Endothelial cell (in vitro differentiated cells): Measurements from ENCODE around the gene PEX10. TPM values are rescaled to one million over a fixed set of nuclear protein-coding genes. Genes with fewer than 3 reads are reported as not detected.

Experiments used
- DNase-seq: peaks from one replicate; pipeline ENCODE4 v3.0.0; 2021; ENCODE audit warnings: low spot score
- H3K27ac Mint-ChIP-seq: one replicate; pipeline ENCODE4 v1.8.0; 2021; ENCODE audit warnings: mixed read lengths, inconsistent platforms; ENCODE audit not compliant: unreplicated experiment
- H3K27me3 Mint-ChIP-seq: one replicate; pipeline ENCODE4 v1.8.0; 2021; ENCODE audit warnings: mild to moderate bottlenecking, moderate library complexity, mixed read lengths, inconsistent platforms; ENCODE audit not compliant: unreplicated experiment
- H3K36me3 Mint-ChIP-seq: one replicate; pipeline ENCODE4 v1.8.0; 2021; ENCODE audit warnings: mild to moderate bottlenecking, low read depth, mixed read lengths, inconsistent platforms; ENCODE audit not compliant: unreplicated experiment
- H3K4me1 Mint-ChIP-seq: one replicate; pipeline ENCODE4 v1.8.0; 2021; ENCODE audit warnings: mild to moderate bottlenecking, mixed read lengths, inconsistent platforms; ENCODE audit not compliant: unreplicated experiment
- H3K4me3 Mint-ChIP-seq: one replicate; pipeline ENCODE4 v1.8.0; 2021; ENCODE audit warnings: mild to moderate bottlenecking, mixed read lengths, inconsistent platforms; ENCODE audit not compliant: unreplicated experiment
- H3K9me3 Mint-ChIP-seq: one replicate; pipeline ENCODE4 v1.8.0; 2021; ENCODE audit warnings: mixed read lengths, inconsistent platforms; ENCODE audit not compliant: unreplicated experiment
- total RNA-seq: library from RNA; stranded (reverse); fragmentation: NEBNext Ultra II Directional; extraction: Animal tissue kit (Norgen Biotek cat#: 25700); gene quantifications from one replicate; pipeline ENCODE4 v1.2.1, GENCODE V29; 2021; ENCODE audit not compliant: unreplicated experiment
- TF ChIP-seq, protein P1 (sequence below): fragments of 200-600 bp; sonication (generic); IDR thresholded peaks from one replicate; pipeline ENCODE4 v1.5.0; 2021; ENCODE audit warnings: antibody characterized with exemption; ENCODE audit not compliant: unreplicated experiment

Gene PEX10
- total RNA-seq, 1 donor from 2014 or later = 25.4 TPM

DNA sequence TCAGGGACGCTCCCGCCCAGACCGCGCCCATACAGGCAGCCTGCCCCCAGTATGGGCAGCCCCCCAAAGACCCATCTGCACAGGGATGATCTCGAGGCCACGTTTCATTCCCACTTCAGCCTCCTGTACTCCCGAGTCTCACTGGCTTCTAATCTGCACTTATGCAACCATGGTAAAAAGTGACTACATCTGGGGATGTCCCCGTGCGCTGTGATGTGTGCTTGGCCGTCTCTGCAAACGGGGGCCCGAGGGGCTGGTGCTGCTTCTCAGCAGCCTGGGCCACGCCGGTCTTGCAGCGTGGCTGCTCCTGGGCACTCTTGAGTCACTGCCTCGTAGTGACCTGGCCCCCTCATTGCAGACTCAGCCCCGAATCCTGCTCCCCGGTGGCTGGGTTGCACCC, 46.3 kb upstream of the PEX10 start:
- TF ChIP-seq, protein P1, sequence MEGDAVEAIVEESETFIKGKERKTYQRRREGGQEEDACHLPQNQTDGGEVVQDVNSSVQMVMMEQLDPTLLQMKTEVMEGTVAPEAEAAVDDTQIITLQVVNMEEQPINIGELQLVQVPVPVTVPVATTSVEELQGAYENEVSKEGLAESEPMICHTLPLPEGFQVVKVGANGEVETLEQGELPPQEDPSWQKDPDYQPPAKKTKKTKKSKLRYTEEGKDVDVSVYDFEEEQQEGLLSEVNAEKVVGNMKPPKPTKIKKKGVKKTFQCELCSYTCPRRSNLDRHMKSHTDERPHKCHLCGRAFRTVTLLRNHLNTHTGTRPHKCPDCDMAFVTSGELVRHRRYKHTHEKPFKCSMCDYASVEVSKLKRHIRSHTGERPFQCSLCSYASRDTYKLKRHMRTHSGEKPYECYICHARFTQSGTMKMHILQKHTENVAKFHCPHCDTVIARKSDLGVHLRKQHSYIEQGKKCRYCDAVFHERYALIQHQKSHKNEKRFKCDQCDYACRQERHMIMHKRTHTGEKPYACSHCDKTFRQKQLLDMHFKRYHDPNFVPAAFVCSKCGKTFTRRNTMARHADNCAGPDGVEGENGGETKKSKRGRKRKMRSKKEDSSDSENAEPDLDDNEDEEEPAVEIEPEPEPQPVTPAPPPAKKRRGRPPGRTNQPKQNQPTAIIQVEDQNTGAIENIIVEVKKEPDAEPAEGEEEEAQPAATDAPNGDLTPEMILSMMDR = no peak
- H3K4me3 Mint-ChIP-seq = no peak overlapping the region

DNA sequence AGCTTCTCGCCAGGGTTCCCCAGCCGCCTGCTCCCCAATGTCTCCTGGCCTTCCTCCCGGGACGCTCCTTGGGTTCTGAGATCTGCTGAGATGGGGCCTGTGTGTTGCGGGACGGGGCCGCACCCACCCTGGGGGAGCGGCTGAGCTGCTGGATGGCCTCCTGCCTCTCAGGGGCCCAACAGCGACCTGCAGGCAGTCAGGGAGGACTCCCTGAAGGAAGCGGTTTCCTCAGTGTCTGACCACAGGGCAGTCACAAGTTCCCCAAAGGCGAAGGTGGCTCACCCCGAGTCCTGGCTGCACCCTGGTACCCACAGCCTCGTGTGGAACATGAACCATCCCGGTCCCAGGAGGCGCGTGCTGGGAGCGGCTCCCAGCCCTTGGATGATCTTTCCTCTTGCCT, 45.1 kb upstream of the PEX10 start:
- H3K9me3 Mint-ChIP-seq = no peaks in the 10 kb centered on the region
- no peaks in the 10 kb centered on the region for H3K36me3 Mint-ChIP-seq
- no peaks in the 10 kb centered on the region for H3K4me1 Mint-ChIP-seq
- no peak overlapping the region for H3K27ac Mint-ChIP-seq
- TF ChIP-seq, protein P1 = no peak
- H3K4me3 Mint-ChIP-seq = no peak overlapping the region
- no peak for DNase-seq
- H3K27me3 Mint-ChIP-seq = peaks cover 4% of the 10 kb centered on the region

More for the DNA sequence above, 46.3 kb upstream of the PEX10 start:
- H3K27me3 Mint-ChIP-seq = peaks cover 5% of the 10 kb centered on the region
- DNase-seq = no peak
- H3K9me3 Mint-ChIP-seq = no peaks in the 10 kb centered on the region
- H3K27ac Mint-ChIP-seq = no peak overlapping the region
- H3K4me1 Mint-ChIP-seq = no peaks in the 10 kb centered on the region
- no peaks in the 10 kb centered on the region for H3K36me3 Mint-ChIP-seq

- TF ChIP-seq, protein P1 = no peak
- DNase-seq = no peak
- H3K9me3 Mint-ChIP-seq = no peaks in the 10 kb centered on the region
- H3K36me3 Mint-ChIP-seq = no peaks in the 10 kb centered on the region
- H3K4me1 Mint-ChIP-seq = no peaks in the 10 kb centered on the region
- peaks cover 4% of the 10 kb centered on the region for H3K27me3 Mint-ChIP-seq
- H3K4me3 Mint-ChIP-seq = no peak overlapping the region
- no peak overlapping the region for H3K27ac Mint-ChIP-seq
Measured at GRCh38 chr1:2455757-2456156, 43.4 kb upstream of the PEX10 start.

DNA sequence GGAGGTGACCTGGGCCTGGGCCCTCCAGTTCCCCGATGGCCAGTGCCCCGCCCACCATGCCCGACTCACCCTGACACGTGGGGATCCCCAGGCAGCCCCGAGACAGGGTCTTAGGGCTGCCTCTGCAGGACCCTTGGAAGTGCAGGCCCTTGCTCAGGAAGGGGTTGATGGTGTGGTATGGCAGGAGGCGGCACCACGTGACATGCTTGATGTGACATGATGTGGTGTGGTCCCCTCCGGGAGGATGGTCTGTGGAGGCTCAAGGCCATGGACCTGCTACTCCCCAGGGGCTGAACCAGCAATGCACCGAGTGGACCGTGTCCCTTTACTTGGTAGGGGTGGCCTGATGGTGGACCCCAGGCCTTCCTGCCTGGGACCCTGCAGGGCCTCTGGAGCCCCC, 41.9 kb upstream of the PEX10 start:
- no peaks in the 10 kb centered on the region for H3K9me3 Mint-ChIP-seq
- H3K27me3 Mint-ChIP-seq = peaks cover 2% of the 10 kb centered on the region
- H3K4me3 Mint-ChIP-seq = no peak overlapping the region
- TF ChIP-seq, protein P1 = no peak
- H3K27ac Mint-ChIP-seq = no peak overlapping the region
- H3K36me3 Mint-ChIP-seq = no peaks in the 10 kb centered on the region
- no peak for DNase-seq
- no peaks in the 10 kb centered on the region for H3K4me1 Mint-ChIP-seq

DNA sequence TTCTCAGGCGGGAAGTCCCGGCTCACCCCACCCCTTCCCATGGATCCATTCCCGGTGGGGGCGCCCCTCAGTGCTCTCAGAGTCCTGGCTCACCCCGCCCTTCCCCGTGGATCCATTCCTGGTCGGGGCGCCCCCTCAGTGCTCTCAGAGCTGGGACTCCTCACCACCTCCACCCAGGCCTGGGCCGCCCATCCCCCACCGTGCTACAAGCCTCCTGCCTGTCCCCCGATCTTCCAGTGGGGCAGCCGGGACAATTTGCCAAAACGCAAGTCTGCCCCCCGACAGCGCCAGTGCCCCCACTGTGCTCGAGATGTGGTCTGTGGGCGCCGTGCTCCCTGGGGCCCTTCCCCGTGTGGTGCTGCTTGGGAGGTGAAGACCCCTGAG, 40.6 kb upstream of the PEX10 start:
- Mint-ChIP-seq H3K9me3 (no peaks in the 10 kb centered on the region), H3K4me3 (no peak overlapping the region), H3K4me1 (no peaks in the 10 kb centered on the region), H3K27ac (no peak overlapping the region), H3K36me3 (no peaks in the 10 kb centered on the region), H3K27me3 (peaks cover 2% of the 10 kb centered on the region)
- TF ChIP-seq, protein P1 = no peak
- DNase-seq = no peak
